ENCODE data around the gene PDE12. TPM values are rescaled to one million over a fixed set of nuclear protein-coding genes. Genes with fewer than 3 reads are reported as not detected.

The PDE12 gene
- total and polyA plus RNA-seq, 2 of the 13 experiments (the other 11 are each of a cell fraction or from before 2014, with no cell fraction given): 9.0 to 17.8 TPM

DNA sequence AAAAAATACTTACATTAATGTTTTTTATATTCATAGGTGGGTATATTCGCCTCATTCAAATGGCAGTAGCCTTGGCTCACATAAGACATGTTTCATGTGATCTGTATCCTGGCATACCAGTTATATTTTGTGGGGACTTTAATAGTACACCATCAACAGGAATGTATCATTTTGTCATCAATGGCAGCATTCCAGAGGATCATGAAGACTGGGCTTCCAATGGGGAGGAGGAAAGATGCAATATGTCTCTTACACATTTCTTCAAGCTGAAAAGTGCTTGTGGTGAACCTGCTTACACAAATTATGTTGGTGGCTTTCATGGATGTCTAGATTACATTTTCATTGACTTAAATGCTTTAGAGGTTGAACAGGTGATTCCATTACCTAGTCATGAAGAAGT lies 3.5 kb downstream of the PDE12 start:
- CTCF ChIA-PET (ENCODE audit: low intra/inter-chr PET ratio, low total read pairs): no interaction called here
- FAIRE-seq (no peak), DNase-seq (ENCODE audit: low spot score) (no peak), ATAC-seq (no peak)
- H3K79me2 ChIP-seq (ENCODE audit: insufficient read depth, low read length): peaks cover 53% of the 10 kb centered on the region
- in situ Hi-C loops (cut with HindIII; ENCODE audit: extremely low pct_ligation_motif_present, low pct_unique_long_range_greater_than_20kb) (loop anchor here (10.0 kb wide), 1 partner anchor 165 kb away; no protein-coding TSS in a partner anchor), intact Hi-C loops (cut with micrococcal nuclease; ENCODE audit: unreplicated experiment) (loop anchor here (5.0 kb wide), 1 partner anchor 38 kb away; the partner anchor contains the start of gene ARF4)
- no peak overlapping the region for H3K9ac ChIP-seq (ENCODE audit: insufficient read depth, low read depth, low read length)
- no peak for TF ChIP-seq HDAC2 (CRISPR knock-in tag; IDR thresholded peaks at IDR 0.05)
- TF ChIP-seq ZBTB42 (CRISPR knock-in tag; IDR thresholded peaks at IDR 0.05): no peak
- TF ChIP-seq PAF1 (CRISPR knock-in tag; IDR thresholded peaks at IDR 0.05): no peak
- TF ChIP-seq NFKB2 (CRISPR knock-in tag; IDR thresholded peaks at IDR 0.05; ENCODE audit: borderline replicate concordance): no peak
- no peak for TF ChIP-seq NPAS2 (CRISPR knock-in tag; IDR thresholded peaks at IDR 0.05; ENCODE audit: borderline replicate concordance)
- H3K27me3 ChIP-seq (ENCODE audit: control insufficient read depth in 1 of 2, insufficient read depth in 2 of 2, low read length in 2 of 2): no peaks in the 10 kb centered on the region; a peak in 1 of 5 replicates
- H2AFZ ChIP-seq (ENCODE audit: low read length): no peak overlapping the region
- H3K4me2 ChIP-seq (ENCODE audit: low read depth, low read length): peak overlapping the region; percentile 98; the same call in 1 of the 2 replicates
- no peaks in the 10 kb centered on the region for H3K9me3 ChIP-seq (ENCODE audit: low read length)
- 96% methylated on average over 1 of the region's 1 CpG for whole genome bisulfite sequencing (ENCODE audit: low lambda C conversion rate)
- no TSS peak for BruUV-seq (replicated peaks)
- no peak overlapping the region for H3K27ac ChIP-seq (ENCODE audit: extremely low read length, insufficient read depth, low read length)
- H4K20me1 ChIP-seq (ENCODE audit: insufficient read depth, low read length): no peaks in the 10 kb centered on the region
- peaks cover 38% of the 10 kb centered on the region for H3K4me1 ChIP-seq (ENCODE audit: insufficient read depth, low read length)
- POLR2A ChIA-PET: no interaction called here
- H3K4me3 ChIP-seq (replicated peaks in 1 of 3; ENCODE audit: insufficient read depth in 1 of 3, low read depth in 2 of 3, low read length in 3 of 3): no peak overlapping the region
- peaks cover 0 to 6% of the 10 kb centered on the region in 2 experiments; a peak in 2 of 5 replicates for H3K36me3 ChIP-seq (replicated peaks in 1 of 2; ENCODE audit: control insufficient read depth in 1 of 2, insufficient read depth in 2 of 2, low read length in 2 of 2)

DNA sequence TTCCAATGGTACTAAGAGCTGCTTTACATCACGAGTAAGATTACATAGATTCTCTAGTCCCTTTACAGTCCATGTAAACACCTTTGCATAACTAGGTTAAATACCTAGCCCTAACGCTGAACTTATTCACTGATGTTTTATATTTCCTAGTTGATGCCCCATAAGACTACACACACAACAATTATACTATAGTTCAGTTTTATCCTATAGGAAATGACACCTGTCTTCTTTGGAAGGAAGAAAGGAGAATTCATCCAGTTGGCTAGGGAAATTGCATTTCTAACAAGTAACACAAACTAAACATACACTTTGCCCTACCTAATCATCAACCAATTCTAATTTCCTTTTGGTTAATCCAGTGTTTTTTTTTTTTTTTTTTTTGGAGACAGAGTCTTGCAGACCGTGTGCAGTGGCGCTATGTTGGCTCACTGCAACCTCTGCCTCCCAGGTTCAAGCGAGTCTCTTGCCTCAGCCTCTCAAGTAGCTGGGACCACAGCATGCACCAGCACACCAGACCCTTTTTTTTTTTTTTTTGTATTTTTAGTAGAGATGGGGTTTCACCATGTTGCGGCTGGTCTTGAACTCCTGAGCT lies 13.9 kb downstream of the PDE12 start:
- no peak overlapping the region for H3K4me2 ChIP-seq (ENCODE audit: low read depth, low read length)
- in situ Hi-C loops (cut with HindIII; ENCODE audit: extremely low pct_ligation_motif_present, low pct_unique_long_range_greater_than_20kb) (no loop called here), intact Hi-C loops (cut with micrococcal nuclease; ENCODE audit: unreplicated experiment) (no loop called here)
- ChIA-PET POLR2A (interaction anchor here (0.7 to 1.1 kb wide), 5 partner anchors 8 to 210 kb away, joined by 3 to 4 read pairs (median 4); no protein-coding TSS in a partner anchor), CTCF (ENCODE audit: low intra/inter-chr PET ratio, low total read pairs) (no interaction called here)
- no TSS peak for BruUV-seq (replicated peaks)
- no peaks in the 10 kb centered on the region for H3K9me3 ChIP-seq (ENCODE audit: low read length)
- H3K4me1 ChIP-seq (ENCODE audit: insufficient read depth, low read length): no peaks in the 10 kb centered on the region
- H3K9ac ChIP-seq (ENCODE audit: insufficient read depth, low read depth, low read length): no peak overlapping the region
- peaks cover 3% of the 10 kb centered on the region for H3K79me2 ChIP-seq (ENCODE audit: insufficient read depth, low read length)
- DNase-seq (ENCODE audit: low spot score): no peak
- WGBS (ENCODE audit: low lambda C conversion rate): 91% methylated on average over 6 of the region's 6 CpGs
- no peak for FAIRE-seq
- H2AFZ ChIP-seq (ENCODE audit: low read length): no peak overlapping the region
- peak; percentile 15; the same call in 2 of the 3 replicates for ATAC-seq
- H3K27ac ChIP-seq (ENCODE audit: extremely low read length, insufficient read depth, low read length): no peak overlapping the region
- no peak overlapping the region for H3K4me3 ChIP-seq (replicated peaks in 1 of 3; ENCODE audit: insufficient read depth in 1 of 3, low read depth in 2 of 3, low read length in 3 of 3)
- peaks cover 6 to 48% of the 10 kb centered on the region in 2 experiments for H3K36me3 ChIP-seq (replicated peaks in 1 of 2; ENCODE audit: control insufficient read depth in 1 of 2, insufficient read depth in 2 of 2, low read length in 2 of 2)
- H4K20me1 ChIP-seq (ENCODE audit: insufficient read depth, low read length): 0 out of 2 replicates have a peak, but pooled peaks cover 12% of the 10 kb centered on the region
- no peaks in the 10 kb centered on the region; a peak in 1 of 5 replicates for H3K27me3 ChIP-seq (ENCODE audit: control insufficient read depth in 1 of 2, insufficient read depth in 2 of 2, low read length in 2 of 2)
- no peak for TF ChIP-seq ZKSCAN5 (CRISPR knock-in tag; IDR thresholded peaks at IDR 0.05)
- TF ChIP-seq KDM5A (IDR thresholded peaks at IDR 0.05; ENCODE audit: borderline replicate concordance, low read length): no peak
- no peak for TF ChIP-seq SALL2 (CRISPR knock-in tag; IDR thresholded peaks at IDR 0.05)
- TF ChIP-seq, protein P1, sequence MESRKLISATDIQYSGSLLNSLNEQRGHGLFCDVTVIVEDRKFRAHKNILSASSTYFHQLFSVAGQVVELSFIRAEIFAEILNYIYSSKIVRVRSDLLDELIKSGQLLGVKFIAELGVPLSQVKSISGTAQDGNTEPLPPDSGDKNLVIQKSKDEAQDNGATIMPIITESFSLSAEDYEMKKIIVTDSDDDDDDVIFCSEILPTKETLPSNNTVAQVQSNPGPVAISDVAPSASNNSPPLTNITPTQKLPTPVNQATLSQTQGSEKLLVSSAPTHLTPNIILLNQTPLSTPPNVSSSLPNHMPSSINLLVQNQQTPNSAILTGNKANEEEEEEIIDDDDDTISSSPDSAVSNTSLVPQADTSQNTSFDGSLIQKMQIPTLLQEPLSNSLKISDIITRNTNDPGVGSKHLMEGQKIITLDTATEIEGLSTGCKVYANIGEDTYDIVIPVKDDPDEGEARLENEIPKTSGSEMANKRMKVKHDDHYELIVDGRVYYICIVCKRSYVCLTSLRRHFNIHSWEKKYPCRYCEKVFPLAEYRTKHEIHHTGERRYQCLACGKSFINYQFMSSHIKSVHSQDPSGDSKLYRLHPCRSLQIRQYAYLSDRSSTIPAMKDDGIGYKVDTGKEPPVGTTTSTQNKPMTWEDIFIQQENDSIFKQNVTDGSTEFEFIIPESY (CRISPR knock-in tag; IDR thresholded peaks at IDR 0.05): 0 out of 2 replicates have a peak, but pooled peaks have one; percentile 47
- TF ChIP-seq JUND (CRISPR knock-in tag; IDR thresholded peaks at IDR 0.05): no peak
- TF ChIP-seq, protein P2, sequence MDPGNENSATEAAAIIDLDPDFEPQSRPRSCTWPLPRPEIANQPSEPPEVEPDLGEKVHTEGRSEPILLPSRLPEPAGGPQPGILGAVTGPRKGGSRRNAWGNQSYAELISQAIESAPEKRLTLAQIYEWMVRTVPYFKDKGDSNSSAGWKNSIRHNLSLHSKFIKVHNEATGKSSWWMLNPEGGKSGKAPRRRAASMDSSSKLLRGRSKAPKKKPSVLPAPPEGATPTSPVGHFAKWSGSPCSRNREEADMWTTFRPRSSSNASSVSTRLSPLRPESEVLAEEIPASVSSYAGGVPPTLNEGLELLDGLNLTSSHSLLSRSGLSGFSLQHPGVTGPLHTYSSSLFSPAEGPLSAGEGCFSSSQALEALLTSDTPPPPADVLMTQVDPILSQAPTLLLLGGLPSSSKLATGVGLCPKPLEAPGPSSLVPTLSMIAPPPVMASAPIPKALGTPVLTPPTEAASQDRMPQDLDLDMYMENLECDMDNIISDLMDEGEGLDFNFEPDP (CRISPR knock-in tag; conservative IDR thresholded peaks at IDR 0.05): no peak
- TF ChIP-seq, protein P3, sequence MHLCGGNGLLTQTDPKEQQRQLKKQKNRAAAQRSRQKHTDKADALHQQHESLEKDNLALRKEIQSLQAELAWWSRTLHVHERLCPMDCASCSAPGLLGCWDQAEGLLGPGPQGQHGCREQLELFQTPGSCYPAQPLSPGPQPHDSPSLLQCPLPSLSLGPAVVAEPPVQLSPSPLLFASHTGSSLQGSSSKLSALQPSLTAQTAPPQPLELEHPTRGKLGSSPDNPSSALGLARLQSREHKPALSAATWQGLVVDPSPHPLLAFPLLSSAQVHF (CRISPR knock-in tag; IDR thresholded peaks at IDR 0.05): no peak
- TF ChIP-seq GZF1 (CRISPR knock-in tag; IDR thresholded peaks at IDR 0.05): no peak
- no peak for TF ChIP-seq ZNF207 (IDR thresholded peaks at IDR 0.05; ENCODE audit: borderline replicate concordance)
- no peak for TF ChIP-seq ZNF547 (CRISPR knock-in tag; IDR thresholded peaks at IDR 0.05)

All from HepG2 (cell line).